OCI-LY3 (cell line): ENCODE data around the gene HLA-F.

Source experiments
- CTCF ChIP-seq: fragments of 200-600, 300-600 bp; sonication (generic); IDR thresholded peaks from 2 replicates; pipeline ENCODE4 v1.5.1; 2014; ENCODE audit warnings: antibody characterized with exemption, low read length, low read depth
- EZH2phosphoT487 ChIP-seq: fragments of 200-600 bp; shearing (Covaris generic); IDR thresholded peaks from 2 replicates; pipeline ENCODE4 v1.6.1; 2018; ENCODE audit warnings: antibody characterized with exemption, mixed run types, low read depth

GRCh38 chr6:29744621-29745020 lies 21.4 kb downstream of the HLA-F start:
- TF ChIP-seq CTCF (no peak), EZH2phosphoT487 (no peak)
